GM12874 (cell line): ENCODE measurements around the gene NYAP2.

Source experiments
- CTCF ChIP-seq: IDR thresholded peaks from 2 replicates; pipeline ENCODE4 v1.5.1; 2011; ENCODE audit warnings: low read depth, mild to moderate bottlenecking, control low read depth, low read length, moderate library complexity; ENCODE audit not compliant: insufficient read depth

NYAP2 gene

GRCh38 chr2:225479386-225479785 lies 79.9 kb downstream of the NYAP2 start:
- TF ChIP-seq CTCF, result no peak

- no peak for TF ChIP-seq CTCF
Observed at GRCh38 chr2:225484751-225485150, 85.2 kb downstream of the NYAP2 start.

- TF ChIP-seq CTCF, result no peak
Observed at GRCh38 chr2:225486236-225486635, 86.7 kb downstream of the NYAP2 start.

- TF ChIP-seq CTCF, result no peak
Observed at GRCh38 chr2:225487878-225488416, 88.4 kb downstream of the NYAP2 start.

- TF ChIP-seq CTCF, result no peak
Observed at GRCh38 chr2:225488743-225489142, 89.2 kb downstream of the NYAP2 start.

- TF ChIP-seq CTCF, result no peak
Observed at GRCh38 chr2:225493420-225494099, 94.0 kb downstream of the NYAP2 start.

- no peak for TF ChIP-seq CTCF
Observed at GRCh38 chr2:225494100-225494459, 94.6 kb downstream of the NYAP2 start.
